ENCODE data around the gene PPP2R5E. TPM values are rescaled to one million over a fixed set of nuclear protein-coding genes. Genes with fewer than 3 reads are reported as not detected.

Gene PPP2R5E
- total and polyA plus RNA-seq, 3 donors from 2014 or later: 18.8 to 33.6 (median 21.6) TPM

- no peak overlapping the region for H3K4me3 ChIP-seq
- H3K36me3 ChIP-seq (ENCODE audit: low read depth, missing control alignments): no peaks in the 10 kb centered on the region
- H3K4me1 ChIP-seq: no peaks in the 10 kb centered on the region
- no peaks in the 10 kb centered on the region for H3K9me3 ChIP-seq
- no peaks in the 10 kb centered on the region for H3K27me3 ChIP-seq
- DNase-seq: no peak
- no peak overlapping the region for H3K27ac ChIP-seq
- TF ChIP-seq CTCF (IDR thresholded peaks at IDR 0.05) (no peak), POLR2A (IDR thresholded peaks at IDR 0.05) (no peak)
- intact Hi-C loops (cut with DNase I; ENCODE audit: low total_unique reads): loop anchor here (5.0 kb wide), 1 partner anchor 71 kb away; no protein-coding TSS in a partner anchor
- 39 to 50% methylated on average over 3 of the region's 3 CpGs for WGBS, 2 donors
These were observed 8.2 kb upstream of the PPP2R5E start for GRCh38 chr14:63551332-63551731.

- WGBS, 2 donors: 74 to 82% methylated on average over 8 of the region's 8 CpGs
- TF ChIP-seq POLR2A (IDR thresholded peaks at IDR 0.05) (no peak), CTCF (IDR thresholded peaks at IDR 0.05) (no peak)
- Histone ChIP-seq H3K9me3 (no peaks in the 10 kb centered on the region), H3K4me1 (no peaks in the 10 kb centered on the region), H3K4me3 (no peak overlapping the region), H3K27me3 (no peaks in the 10 kb centered on the region), H3K27ac (no peak overlapping the region), H3K36me3 (ENCODE audit: low read depth, missing control alignments) (no peaks in the 10 kb centered on the region)
- intact Hi-C loops (cut with DNase I; ENCODE audit: low total_unique reads): no loop called here
- no peak for DNase-seq
These were observed 4.7 kb upstream of the PPP2R5E start for GRCh38 chr14:63547798-63548335.

- no peak for TF ChIP-seq POLR2A (IDR thresholded peaks at IDR 0.05)
- TF ChIP-seq CTCF (IDR thresholded peaks at IDR 0.05): no peak
- Histone ChIP-seq H3K9me3 (no peaks in the 10 kb centered on the region), H3K27me3 (no peaks in the 10 kb centered on the region), H3K27ac (no peak overlapping the region), H3K4me3 (no peak overlapping the region), H3K4me1 (no peaks in the 10 kb centered on the region), H3K36me3 (ENCODE audit: low read depth, missing control alignments) (no peaks in the 10 kb centered on the region)
- no peak for DNase-seq
- intact Hi-C loops (cut with DNase I; ENCODE audit: low total_unique reads): no loop called here
- WGBS, 2 donors: 85 to 91% methylated on average over 3 of the region's 3 CpGs
These were observed 2.3 kb upstream of the PPP2R5E start for GRCh38 chr14:63545431-63545830.

GRCh38 chr14:63544591-63545299 lies 1.6 kb upstream of the PPP2R5E start:
- Histone ChIP-seq H3K9me3 (no peaks in the 10 kb centered on the region), H3K4me1 (no peaks in the 10 kb centered on the region), H3K4me3 (peak overlapping the region; percentile 96 to 98), H3K36me3 (ENCODE audit: low read depth, missing control alignments) (no peaks in the 10 kb centered on the region), H3K27me3 (no peaks in the 10 kb centered on the region), H3K27ac (no peak overlapping the region)
- intact Hi-C loops (cut with DNase I; ENCODE audit: low total_unique reads): no loop called here
- DNase-seq: no peak
- 15 to 18% methylated on average over 6 of the region's 6 CpGs for WGBS, 2 donors
- TF ChIP-seq POLR2A (IDR thresholded peaks at IDR 0.05) (no peak), CTCF (IDR thresholded peaks at IDR 0.05) (peak in 2 of 3 experiments; percentile 17 to 27)

Data from testis (tissue), 3 donors.